Uterus (tissue), 2 donors: ENCODE data around the gene FAM3D.

ENCODE experiments used
- POLR2A ChIP-seq, 2 donors: fragments of 450-650 bp; IDR thresholded peaks; one replicate each; pipeline ENCODE4 v1.6.1; 2016; ENCODE audit warnings: antibody characterized with exemption in 2 of 2, mild to moderate bottlenecking in 1 of 2, moderate library complexity in 1 of 2
- TF ChIP-seq, protein P1 (sequence below), 4 experiments: fragments of 200-600 bp in 2 of 4; fragments of 450-650 bp in 2 of 4; sonication (generic) in 2 of 4; IDR thresholded peaks; one replicate each; pipeline ENCODE4 v1.5.1; 2016 to 2019; ENCODE audit warnings: antibody characterized with exemption in 4 of 4, mild to moderate bottlenecking in 2 of 4, moderate library complexity in 1 of 4

DNA sequence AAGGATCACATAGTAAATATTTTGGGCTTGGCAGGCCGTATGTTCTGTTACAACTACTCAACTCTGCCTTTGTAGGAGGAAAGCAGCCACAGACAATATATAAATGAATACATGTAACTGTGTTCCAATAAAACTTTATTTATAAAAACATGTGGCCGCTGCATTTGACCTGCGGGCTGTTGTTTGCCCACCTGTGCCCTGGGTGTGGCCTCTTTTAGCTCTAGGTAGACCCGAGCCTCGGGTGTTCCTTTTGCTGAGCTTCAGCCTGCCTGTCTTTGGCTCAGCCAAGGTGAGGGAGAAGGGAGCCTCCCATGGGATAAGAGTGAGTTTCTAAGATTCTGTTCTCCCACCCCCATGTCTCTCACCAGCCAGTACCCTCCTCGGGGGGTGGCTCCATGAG, 5.6 kb downstream of the FAM3D start:
- TF ChIP-seq POLR2A (IDR thresholded peaks at IDR 0.05) = no peak
- TF ChIP-seq, protein P1, sequence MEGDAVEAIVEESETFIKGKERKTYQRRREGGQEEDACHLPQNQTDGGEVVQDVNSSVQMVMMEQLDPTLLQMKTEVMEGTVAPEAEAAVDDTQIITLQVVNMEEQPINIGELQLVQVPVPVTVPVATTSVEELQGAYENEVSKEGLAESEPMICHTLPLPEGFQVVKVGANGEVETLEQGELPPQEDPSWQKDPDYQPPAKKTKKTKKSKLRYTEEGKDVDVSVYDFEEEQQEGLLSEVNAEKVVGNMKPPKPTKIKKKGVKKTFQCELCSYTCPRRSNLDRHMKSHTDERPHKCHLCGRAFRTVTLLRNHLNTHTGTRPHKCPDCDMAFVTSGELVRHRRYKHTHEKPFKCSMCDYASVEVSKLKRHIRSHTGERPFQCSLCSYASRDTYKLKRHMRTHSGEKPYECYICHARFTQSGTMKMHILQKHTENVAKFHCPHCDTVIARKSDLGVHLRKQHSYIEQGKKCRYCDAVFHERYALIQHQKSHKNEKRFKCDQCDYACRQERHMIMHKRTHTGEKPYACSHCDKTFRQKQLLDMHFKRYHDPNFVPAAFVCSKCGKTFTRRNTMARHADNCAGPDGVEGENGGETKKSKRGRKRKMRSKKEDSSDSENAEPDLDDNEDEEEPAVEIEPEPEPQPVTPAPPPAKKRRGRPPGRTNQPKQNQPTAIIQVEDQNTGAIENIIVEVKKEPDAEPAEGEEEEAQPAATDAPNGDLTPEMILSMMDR (IDR thresholded peaks at IDR 0.05) = no peak
